Ascending aorta (tissue), 2 donors: ENCODE measurements around the gene C5orf52. TPM values are rescaled to one million over a fixed set of nuclear protein-coding genes. Genes with fewer than 3 reads are reported as not detected.
"Not testable (repeated sequence)": the region's sequence is repeated elsewhere in the genome, so short reads cannot be mapped to it uniquely, and the experiment has no call there.

ENCODE experiments used
- DNase-seq, 2 donors: peaks; one replicate each; pipeline ENCODE4 v3.0.0-alpha.2; 2019; ENCODE audit warnings: low spot score in 2 of 2
- H3K27ac ChIP-seq, 2 donors: fragments of 200-600 bp; sonication (generic); one replicate each; pipeline ENCODE4 v1.5.1; 2016 to 2017; ENCODE audit warnings: mild to moderate bottlenecking in 1 of 2
- H3K27me3 ChIP-seq: fragments of 200-600 bp; sonication (generic); one replicate; pipeline ENCODE4 v1.5.1; 2017
- H3K36me3 ChIP-seq, 2 donors: fragments of 200-600 bp; sonication (generic); one replicate each; pipeline ENCODE4 v1.5.1; 2016
- H3K4me1 ChIP-seq, 2 donors: fragments of 200-600 bp; sonication (generic); one replicate each; pipeline ENCODE4 v1.5.1; 2016 to 2017; ENCODE audit warnings: mild to moderate bottlenecking in 1 of 2
- H3K4me3 ChIP-seq, 2 donors: fragments of 200-600 bp; sonication (generic); one replicate each; pipeline ENCODE4 v1.5.1; 2016 to 2017; ENCODE audit warnings: mild to moderate bottlenecking in 1 of 2
- H3K9me3 ChIP-seq, 2 donors: fragments of 200-600 bp; sonication (generic); one replicate each; pipeline ENCODE4 v1.5.1; 2016
- CTCF ChIP-seq, 3 experiments: fragments of 200-600 bp in 2 of 3; fragments of 450-650 bp in 1 of 3; sonication (generic) in 2 of 3; IDR thresholded peaks; one replicate each; pipeline ENCODE4 v1.5.1; 2016 to 2019; ENCODE audit warnings: antibody characterized with exemption in 3 of 3, mild to moderate bottlenecking in 1 of 3, moderate library complexity in 1 of 3
- intact Hi-C: fragments of 100-400 bp; cut with DNase I; formaldehyde crosslinking; loops from one replicate; pipeline ENCODE4 v1.15.1; 2023
- total RNA-seq: library from RNA; depleted of rRNA; stranded (reverse); fragments of >200 nt; gene quantifications from one replicate; pipeline ENCODE4 v1.1.0, GENCODE V29; 2016

The C5orf52 gene
- total RNA-seq, 1 donor from 2014 or later, result not detected

DNA sequence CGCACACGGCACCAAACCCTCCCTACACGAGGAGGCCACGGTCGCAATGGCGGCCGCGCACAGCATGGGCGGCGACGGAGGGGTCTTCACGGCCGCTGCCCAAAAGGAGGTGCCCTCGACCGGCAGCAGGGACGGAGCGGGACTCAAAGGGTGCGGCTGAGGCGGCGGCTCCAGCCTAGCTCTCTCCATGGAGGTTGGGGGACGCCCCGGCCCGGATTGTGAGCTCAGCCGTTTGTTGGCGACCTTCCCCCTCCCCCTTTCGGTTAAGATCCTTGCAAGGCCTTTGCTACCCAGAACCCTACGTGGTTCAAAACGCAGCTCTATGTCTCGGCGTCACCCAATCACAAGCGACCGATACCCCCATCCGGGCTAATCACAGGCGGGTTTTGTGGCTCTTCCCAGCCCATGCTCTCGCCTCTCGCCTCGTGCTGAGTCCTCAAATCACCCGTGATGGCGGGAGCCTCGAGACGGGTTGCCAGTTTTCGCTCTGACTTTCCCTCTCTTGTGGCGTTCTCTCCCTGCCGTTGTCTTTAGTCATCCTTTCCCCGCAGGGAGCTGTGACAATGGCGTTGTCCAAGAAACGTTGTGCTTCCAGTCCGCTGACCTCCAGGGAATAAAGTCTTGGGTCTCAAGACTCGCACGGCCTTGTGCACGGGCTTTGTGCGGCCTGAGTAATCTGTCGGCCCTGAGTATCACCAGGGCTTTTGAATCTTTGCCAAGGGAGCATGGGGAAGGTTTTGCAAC is 19.5 kb downstream of the C5orf52 start:
- DNase-seq, result no peak
- Histone ChIP-seq H3K36me3 (no peaks in the 10 kb centered on the region), H3K9me3 (no peaks in the 10 kb centered on the region), H3K27ac (no peak overlapping the region), H3K27me3 (no peaks in the 10 kb centered on the region), H3K4me1 (no peaks in the 10 kb centered on the region), H3K4me3 (peak overlapping the region in 1 of 2 donors; percentile 42)
- intact Hi-C loops, result no loop called here
- no peak for TF ChIP-seq CTCF (IDR thresholded peaks at IDR 0.05)

DNA sequence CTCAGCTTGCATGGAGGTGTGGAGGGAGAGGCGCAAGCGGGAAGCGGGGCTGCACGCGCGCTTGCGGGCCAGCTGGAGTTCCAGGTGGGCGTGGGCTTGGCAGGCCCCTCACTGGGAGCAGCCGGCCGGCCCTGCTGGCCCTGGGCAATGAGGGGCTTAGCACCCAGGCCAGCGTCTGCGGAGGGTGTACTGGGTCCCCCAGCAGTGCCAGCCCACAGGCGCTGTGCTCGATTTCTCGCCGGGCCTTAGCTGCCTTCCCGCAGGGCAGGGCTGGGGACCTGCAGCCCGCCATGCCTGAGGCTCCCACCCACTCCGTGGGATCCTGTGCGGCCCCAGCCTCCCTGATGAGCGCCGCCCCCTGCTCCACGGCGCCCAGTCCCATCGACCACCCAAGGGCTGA is 22.5 kb downstream of the C5orf52 start:
- H3K4me3 ChIP-seq, H3K27me3 ChIP-seq, H3K9me3 ChIP-seq, H3K27ac ChIP-seq, intact Hi-C loops, H3K4me1 ChIP-seq, H3K36me3 ChIP-seq, DNase-seq: not testable (repeated sequence)

DNA sequence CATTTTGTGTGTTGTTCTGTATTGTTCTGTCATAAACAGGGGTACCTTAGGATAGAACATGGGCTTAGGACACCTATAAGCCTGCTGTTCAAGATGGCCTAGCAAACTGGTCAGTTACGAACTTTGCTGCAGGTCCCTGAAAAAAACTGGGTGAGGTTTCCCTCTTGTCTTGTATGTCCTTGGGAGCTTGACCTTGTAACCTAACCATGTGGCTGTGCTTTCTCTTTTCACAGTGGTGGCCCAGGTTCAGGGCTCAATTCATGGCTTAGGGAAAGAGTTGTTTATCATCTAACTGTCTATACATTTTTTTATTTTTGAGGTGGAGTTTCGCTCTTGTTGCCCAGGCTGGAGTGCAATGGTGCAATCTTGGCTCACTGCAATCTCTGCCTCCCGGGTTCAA is 24.8 kb downstream of the C5orf52 start:
- intact Hi-C loops, DNase-seq, H3K36me3 ChIP-seq, H3K4me3 ChIP-seq, H3K27me3 ChIP-seq, H3K9me3 ChIP-seq, H3K27ac ChIP-seq, H3K4me1 ChIP-seq: not testable (repeated sequence)

DNA sequence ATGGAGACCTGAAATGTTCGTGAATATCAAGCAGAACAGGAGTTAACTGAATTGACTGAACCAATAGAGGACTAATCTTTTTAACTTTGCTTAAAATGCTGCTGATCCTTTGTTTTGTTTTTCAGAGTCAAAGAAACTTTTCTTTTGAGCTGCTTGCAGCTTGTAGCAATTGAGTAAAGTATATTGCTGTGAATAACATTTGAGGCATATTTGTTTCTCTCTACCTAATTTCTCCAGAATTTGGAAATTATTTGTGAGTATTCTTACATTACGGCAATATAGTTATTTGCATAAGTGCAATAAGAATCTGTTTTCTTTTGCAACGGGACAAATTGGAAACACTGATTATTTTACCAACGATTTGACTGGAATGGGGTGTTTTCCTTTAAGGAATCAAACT is 27.3 kb downstream of the C5orf52 start:
- H3K9me3 ChIP-seq, DNase-seq, H3K27ac ChIP-seq: not testable (repeated sequence)

GRCh38 chr5:157703736-157704135 is 32.4 kb downstream of the C5orf52 start:
- Histone ChIP-seq H3K9me3 (peaks cover 0 to 4% of the 10 kb centered on the region in 2 donors), H3K27me3 (no peaks in the 10 kb centered on the region), H3K36me3 (no peaks in the 10 kb centered on the region), H3K4me1 (no peaks in the 10 kb centered on the region), H3K4me3 (no peak overlapping the region), H3K27ac (no peak overlapping the region)
- intact Hi-C loops, result no loop called here
- no peak for DNase-seq
- TF ChIP-seq CTCF (IDR thresholded peaks at IDR 0.05), result no peak

More for the DNA sequence above, 27.3 kb downstream of the C5orf52 start:
- H3K4me1 ChIP-seq, intact Hi-C loops, H3K27me3 ChIP-seq, H3K36me3 ChIP-seq, H3K4me3 ChIP-seq: not testable (repeated sequence)

- Histone ChIP-seq H3K36me3 (no peaks in the 10 kb centered on the region), H3K4me1 (peaks cover 0 to 3% of the 10 kb centered on the region in 2 donors), H3K27me3 (no peaks in the 10 kb centered on the region), H3K27ac (no peak overlapping the region), H3K9me3 (no peaks in the 10 kb centered on the region), H3K4me3 (no peak overlapping the region)
- no peak for DNase-seq
- TF ChIP-seq CTCF (IDR thresholded peaks at IDR 0.05), result no peak
- intact Hi-C loops, result no loop called here
These were observed 37.5 kb downstream of the C5orf52 start for GRCh38 chr5:157708866-157709265.

- no peaks in the 10 kb centered on the region for H3K9me3 ChIP-seq
- no peak for DNase-seq
- H3K4me1 ChIP-seq, result peaks cover 0 to 3% of the 10 kb centered on the region in 2 donors
- H3K4me3 ChIP-seq, result no peak overlapping the region
- TF ChIP-seq CTCF (IDR thresholded peaks at IDR 0.05), result no peak
- intact Hi-C loops, result no loop called here
- no peaks in the 10 kb centered on the region for H3K27me3 ChIP-seq
- H3K27ac ChIP-seq, result no peak overlapping the region
- no peaks in the 10 kb centered on the region for H3K36me3 ChIP-seq
These were observed 38.0 kb downstream of the C5orf52 start for GRCh38 chr5:157709346-157709745.
